ENCODE measurements around the gene KIAA1755. TPM values are rescaled to one million over a fixed set of nuclear protein-coding genes. Genes with fewer than 3 reads are reported as not detected.

KIAA1755 gene
- total RNA-seq, 1 donor from 2014 or later, result not detected

DNA sequence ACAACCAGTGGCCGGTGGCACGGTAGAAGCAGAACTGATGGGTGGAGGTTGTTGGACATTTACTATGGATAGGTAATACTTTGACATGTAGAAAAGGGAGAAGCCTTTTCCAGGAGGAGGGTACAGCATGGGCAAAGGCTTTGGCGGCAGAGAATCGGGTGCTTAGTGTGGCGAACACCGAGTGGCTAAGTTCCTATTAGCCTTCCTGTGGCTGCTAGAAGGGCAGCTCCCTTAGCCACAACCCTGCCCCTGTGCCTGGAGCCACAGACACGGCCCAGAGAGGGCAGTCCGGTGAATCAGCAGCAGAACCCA, 57.6 kb downstream of the KIAA1755 start:
- H3K36me3 ChIP-seq (ENCODE audit: control insufficient read depth, insufficient read depth, low read length), result no peaks in the 10 kb centered on the region
- H3K27me3 ChIP-seq (ENCODE audit: control insufficient read depth, insufficient read depth, low read length), result no peaks in the 10 kb centered on the region
- no peak for FAIRE-seq
- no peak overlapping the region for H3K4me3 ChIP-seq (ENCODE audit: low read depth, low read length)
- TF ChIP-seq, protein P1, sequence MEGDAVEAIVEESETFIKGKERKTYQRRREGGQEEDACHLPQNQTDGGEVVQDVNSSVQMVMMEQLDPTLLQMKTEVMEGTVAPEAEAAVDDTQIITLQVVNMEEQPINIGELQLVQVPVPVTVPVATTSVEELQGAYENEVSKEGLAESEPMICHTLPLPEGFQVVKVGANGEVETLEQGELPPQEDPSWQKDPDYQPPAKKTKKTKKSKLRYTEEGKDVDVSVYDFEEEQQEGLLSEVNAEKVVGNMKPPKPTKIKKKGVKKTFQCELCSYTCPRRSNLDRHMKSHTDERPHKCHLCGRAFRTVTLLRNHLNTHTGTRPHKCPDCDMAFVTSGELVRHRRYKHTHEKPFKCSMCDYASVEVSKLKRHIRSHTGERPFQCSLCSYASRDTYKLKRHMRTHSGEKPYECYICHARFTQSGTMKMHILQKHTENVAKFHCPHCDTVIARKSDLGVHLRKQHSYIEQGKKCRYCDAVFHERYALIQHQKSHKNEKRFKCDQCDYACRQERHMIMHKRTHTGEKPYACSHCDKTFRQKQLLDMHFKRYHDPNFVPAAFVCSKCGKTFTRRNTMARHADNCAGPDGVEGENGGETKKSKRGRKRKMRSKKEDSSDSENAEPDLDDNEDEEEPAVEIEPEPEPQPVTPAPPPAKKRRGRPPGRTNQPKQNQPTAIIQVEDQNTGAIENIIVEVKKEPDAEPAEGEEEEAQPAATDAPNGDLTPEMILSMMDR (IDR thresholded peaks at IDR 0.05; ENCODE audit: insufficient read depth, low read length, severe bottlenecking), result no peak
- no peak for DNase-seq (ENCODE audit: low read depth)

DNA sequence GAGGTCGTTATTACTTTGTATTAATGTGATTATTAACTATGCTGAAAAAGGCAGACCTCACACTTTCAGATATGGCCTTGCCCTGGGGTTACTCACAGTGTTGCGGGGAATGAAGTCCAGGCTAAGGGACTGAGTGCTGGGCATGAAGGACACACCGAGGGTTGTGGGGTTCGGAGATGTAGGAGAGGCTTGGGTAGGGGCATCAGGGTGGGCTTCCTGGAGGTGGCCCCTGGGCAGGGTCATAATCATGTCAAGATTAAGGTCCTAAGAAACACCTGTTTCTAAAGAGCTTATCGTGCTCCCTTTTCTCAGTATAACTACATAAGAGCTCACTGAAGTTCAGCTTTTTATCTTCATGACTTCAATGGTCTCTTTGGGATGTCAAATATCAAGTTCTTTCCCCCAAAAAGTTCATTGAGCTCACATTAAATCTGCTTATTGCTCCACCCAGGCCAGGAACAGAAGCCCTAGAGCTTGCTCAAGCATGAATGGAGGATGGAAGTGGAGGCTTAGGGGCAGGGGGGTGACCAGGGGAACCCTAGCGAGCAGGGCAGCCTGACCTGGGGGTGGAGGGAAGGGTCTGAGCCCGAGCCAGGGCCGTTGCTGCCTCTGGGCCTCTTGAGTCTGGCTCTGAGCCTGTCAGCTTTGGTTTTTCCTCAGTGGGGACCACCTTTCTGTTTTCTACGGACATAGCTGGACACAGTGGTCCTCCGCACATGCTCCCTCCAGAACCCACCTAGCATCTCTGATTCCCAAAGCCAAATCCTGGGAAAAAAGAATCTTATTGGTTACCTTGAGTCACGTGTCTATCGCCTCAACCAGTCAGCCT, 58.2 kb downstream of the KIAA1755 start:
- DNase-seq (ENCODE audit: low read depth) (no peak), FAIRE-seq (no peak)
- H3K27me3 ChIP-seq (ENCODE audit: control insufficient read depth, insufficient read depth, low read length), result no peaks in the 10 kb centered on the region
- H3K4me3 ChIP-seq (ENCODE audit: low read depth, low read length), result no peak overlapping the region
- H3K36me3 ChIP-seq (ENCODE audit: control insufficient read depth, insufficient read depth, low read length), result no peaks in the 10 kb centered on the region
- TF ChIP-seq, protein P1 (IDR thresholded peaks at IDR 0.05; ENCODE audit: insufficient read depth, low read length, severe bottlenecking), result no peak

DNA sequence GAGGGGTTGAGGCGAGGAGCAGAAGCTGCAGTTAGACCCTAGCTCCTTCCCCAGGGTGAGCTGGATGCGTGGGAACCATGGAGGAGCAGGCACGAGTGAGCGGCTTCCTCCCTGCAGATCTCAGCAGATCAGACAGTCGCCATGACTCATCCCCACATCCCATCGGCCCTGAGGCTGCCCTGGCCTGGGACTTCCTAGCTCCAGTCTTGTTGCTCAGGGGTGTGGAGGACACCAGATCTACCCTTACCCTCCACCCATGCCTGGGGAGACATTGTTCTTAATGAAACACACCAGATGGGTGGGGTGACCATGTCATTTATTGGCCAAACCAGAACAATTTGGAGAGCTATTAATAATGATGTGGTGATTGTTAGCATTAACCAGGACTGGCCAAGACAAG, 59.2 kb downstream of the KIAA1755 start:
- TF ChIP-seq, protein P1 (IDR thresholded peaks at IDR 0.05; ENCODE audit: insufficient read depth, low read length, severe bottlenecking), result no peak
- DNase-seq (ENCODE audit: low read depth), result peak; percentile 88

DNA sequence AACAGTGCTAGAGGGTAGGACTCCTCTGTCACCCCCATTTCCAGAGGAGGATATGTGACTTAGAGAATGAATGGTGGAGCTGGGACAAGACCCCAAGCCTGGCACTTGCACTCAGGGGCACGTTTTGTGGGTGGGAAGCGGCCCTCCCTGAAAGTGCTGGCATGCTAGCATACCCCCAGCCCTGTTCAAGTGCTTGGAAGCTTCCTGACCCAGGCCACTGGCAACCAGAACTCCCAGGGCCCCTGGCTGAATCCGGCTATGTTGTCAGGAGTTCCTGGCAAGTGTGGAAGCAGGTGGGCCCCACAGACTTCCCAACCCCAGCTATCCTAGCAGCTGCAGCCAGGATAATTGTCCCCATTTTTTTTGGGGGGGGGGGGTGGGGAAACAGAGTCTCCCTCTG, 59.9 kb downstream of the KIAA1755 start:
- FAIRE-seq, result no peak
- no peak for DNase-seq (ENCODE audit: low read depth)
- H3K27me3 ChIP-seq (ENCODE audit: control insufficient read depth, insufficient read depth, low read length), result no peaks in the 10 kb centered on the region
- TF ChIP-seq, protein P1 (IDR thresholded peaks at IDR 0.05; ENCODE audit: insufficient read depth, low read length, severe bottlenecking), result no peak
- H3K4me3 ChIP-seq (ENCODE audit: low read depth, low read length), result no peak overlapping the region
- no peaks in the 10 kb centered on the region for H3K36me3 ChIP-seq (ENCODE audit: control insufficient read depth, insufficient read depth, low read length)

More for the DNA sequence above, 59.2 kb downstream of the KIAA1755 start:
- Histone ChIP-seq H3K4me3 (ENCODE audit: low read depth, low read length) (no peak overlapping the region), H3K36me3 (ENCODE audit: control insufficient read depth, insufficient read depth, low read length) (no peaks in the 10 kb centered on the region), H3K27me3 (ENCODE audit: control insufficient read depth, insufficient read depth, low read length) (no peaks in the 10 kb centered on the region)
- FAIRE-seq, result peak; percentile 89

DNA sequence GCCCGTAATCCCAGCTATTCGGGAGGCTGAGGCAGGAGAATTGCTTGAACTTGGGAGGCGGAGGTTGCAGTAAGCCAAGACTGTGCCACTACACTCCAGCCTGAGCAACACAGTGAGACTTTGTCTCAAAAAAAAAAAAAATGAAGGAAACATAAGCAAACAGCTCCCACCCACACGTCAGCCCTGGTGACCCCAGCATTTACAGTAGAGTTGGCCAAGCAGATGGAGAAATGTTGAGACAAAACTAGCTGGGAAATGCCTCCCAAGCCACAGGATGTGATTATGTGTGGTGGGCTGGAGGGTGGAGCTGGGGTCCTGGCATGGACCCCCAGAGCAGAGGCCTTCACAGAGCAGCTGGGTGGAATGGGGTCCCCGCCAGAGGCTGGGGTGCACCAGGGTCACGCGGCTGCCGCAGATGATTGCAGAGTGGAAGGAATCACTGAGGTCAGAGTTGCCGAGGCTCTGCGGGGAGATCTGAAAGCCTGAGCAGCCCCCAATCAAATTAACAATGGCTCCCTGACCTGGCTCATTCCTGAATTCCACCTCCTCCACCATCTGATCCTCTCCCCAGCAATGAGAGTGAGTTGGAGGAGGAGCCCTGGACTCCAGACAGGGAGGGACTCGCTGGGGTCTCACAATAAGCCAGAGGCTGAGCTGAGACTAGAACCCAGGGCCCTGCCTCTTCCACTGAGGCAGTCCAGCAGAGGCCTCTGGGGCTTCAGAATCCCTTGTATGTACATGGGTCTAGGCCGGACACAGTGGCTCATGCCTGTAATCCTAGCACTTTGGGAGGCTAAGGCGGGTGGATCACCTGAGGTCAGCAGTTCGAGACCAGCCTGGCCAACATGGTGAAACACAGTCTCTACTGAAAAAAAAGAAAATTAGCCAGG, 60.8 kb downstream of the KIAA1755 start:
- Histone ChIP-seq H3K36me3 (ENCODE audit: control insufficient read depth, insufficient read depth, low read length) (no peaks in the 10 kb centered on the region), H3K4me3 (ENCODE audit: low read depth, low read length) (no peak overlapping the region), H3K27me3 (ENCODE audit: control insufficient read depth, insufficient read depth, low read length) (no peaks in the 10 kb centered on the region)
- FAIRE-seq, result no peak
- TF ChIP-seq, protein P1 (IDR thresholded peaks at IDR 0.05; ENCODE audit: insufficient read depth, low read length, severe bottlenecking), result no peak
- DNase-seq (ENCODE audit: low read depth), result no peak

Measured in bronchial epithelial cell (primary cell).